Stimulated activated CD4-positive, alpha-beta T cell treated with anti-CD3 and anti-CD28 coated beads, TNF-alpha, amount 100 ng/mL, for 24 hours (primary cell): ENCODE data around the gene MRGPRF.

ENCODE experiments used
- DNase-seq, 3 experiments: peaks; one replicate each; pipeline ENCODE4 v3.0.0-alpha.2; 2020; ENCODE audit warnings: low read depth in 3 of 3

Gene MRGPRF

GRCh38 chr11:68963779-68964178 is 49.3 kb downstream of the MRGPRF start:
- no peak for DNase-seq

DNA sequence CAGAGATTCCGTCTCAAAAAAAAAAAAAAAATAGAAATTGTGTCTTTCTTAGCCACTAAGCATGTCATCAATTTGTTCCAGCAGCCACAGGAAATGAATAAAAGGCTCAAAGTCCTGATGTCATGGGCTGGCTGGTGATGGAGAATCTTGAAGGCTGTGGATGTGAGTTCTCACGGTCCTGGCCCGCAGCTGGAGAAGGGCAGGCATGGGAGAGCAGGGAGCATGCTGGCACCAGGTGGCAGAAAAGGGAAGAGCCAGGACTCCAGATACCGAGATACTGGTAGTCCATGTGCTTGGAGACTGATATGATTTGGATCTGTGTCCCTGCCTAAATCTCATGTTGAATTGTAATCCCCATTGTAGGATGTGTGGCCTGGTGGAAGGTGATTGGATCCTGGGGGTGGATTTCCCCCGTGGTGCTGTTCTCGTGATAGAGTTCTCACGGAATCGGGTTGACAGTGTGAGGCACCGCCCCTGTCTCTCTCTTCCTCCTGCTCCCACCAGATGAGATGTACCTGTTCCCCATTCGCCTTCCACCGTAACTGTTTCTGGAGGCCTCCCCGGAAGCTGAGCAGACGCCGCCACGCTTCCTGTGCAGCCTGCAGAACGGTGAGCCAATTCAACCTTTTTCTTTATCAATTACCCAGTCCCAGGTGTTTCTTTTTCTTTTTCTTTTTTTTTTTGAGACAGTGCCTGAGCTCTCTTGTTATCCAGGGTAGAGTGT is 50.4 kb downstream of the MRGPRF start:
- no peak for DNase-seq

DNA sequence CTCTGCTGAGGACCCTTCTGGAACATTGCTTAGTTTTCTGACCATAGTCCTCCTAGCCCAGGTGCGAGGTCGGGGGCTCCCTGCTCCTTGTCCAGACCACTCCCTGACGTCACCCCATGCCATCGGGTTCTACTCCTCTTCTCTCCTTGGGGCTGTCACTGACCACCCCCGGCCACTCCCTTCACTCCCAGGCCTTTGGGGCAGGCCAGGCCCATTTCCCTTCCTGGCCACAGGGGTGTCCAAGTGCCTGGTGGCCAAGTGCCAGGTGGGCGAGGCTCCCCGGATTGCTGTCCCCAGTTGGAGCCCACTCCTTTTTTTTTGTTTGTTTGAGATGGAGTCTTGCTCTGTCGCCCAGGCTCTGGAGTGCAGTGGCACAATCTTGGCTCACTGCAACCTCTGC is 51.8 kb downstream of the MRGPRF start:
- no peak for DNase-seq

DNA sequence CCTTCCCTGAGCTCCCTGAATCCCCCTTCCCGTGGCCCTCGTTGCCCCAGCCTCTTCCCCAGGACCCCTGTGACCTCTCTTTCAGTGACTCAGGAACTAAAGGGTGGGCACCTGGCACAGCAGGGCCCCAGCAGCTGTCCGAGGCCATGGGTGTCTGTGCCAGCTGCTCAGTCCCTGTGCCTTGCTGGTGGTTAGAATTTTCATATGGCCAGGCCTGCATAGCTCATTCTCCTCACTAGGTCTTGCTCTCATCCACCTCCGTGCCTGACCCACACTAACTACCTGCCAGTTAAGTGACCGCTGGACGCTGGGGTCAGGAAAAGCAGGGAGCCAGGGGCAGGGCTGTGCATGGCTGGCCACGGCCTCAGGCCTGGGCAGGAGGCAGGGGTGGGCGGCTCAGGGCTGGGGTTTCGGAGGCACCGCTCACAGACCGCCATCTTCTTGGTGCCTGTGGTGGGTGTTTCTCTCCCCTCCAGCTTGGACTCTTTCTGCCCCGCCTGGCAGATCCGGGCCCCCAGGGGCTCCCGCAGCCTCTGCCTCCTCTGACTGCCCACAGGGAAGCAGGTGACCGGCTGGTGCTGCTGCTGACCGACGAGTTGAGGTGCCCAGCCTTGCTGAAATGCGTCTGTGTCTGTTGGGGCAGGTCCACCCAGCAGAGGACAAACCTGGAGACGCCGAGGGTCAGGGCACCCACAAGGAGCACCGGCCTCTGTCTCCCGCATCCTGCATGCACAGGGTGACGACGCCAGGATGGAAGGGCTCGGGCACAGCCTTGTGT is 52.6 kb downstream of the MRGPRF start:
- DNase-seq = no peak

DNA sequence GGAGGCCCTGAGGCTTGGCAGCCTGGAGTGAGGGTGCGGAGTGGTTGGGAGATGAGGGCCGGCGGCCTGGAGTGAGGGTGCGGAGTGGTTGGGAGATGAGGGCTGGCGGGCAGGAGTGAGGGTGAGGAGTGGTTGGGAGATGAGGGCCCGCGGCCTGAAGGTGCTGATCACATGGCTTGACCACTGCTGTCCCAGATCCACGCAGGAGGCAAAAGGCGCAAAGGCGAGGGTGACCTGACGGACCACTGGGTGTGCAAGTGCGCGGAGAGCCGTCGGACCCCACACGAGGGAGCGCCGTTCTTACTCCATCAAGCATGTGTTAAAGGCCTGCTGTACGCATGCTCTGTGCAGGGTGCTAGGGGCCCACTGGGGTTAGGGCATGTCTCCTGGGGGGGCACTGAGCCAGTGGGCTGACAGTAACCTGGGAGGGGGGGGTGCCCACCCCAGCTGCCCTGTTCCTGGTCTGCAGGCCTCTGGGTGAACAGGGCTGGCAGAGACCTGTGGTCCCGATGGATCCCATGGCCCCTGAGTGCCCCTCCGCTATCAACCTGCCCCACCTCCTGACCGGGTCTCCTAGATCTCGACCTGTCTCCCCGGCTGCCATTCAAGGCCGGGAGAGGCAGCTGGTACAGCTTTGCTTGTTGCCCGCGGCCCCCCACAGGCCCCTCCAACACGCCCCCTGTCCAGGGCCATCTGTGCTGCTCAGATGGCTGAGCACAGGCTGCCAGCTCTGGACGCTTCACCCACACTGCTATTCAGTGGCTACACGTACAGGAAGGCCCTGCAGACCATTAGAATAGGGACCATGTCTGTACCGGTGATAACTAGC is 53.4 kb downstream of the MRGPRF start:
- no peak for DNase-seq

- DNase-seq = no peak
These were observed 54.8 kb downstream of the MRGPRF start for GRCh38 chr11:68958211-68958610.

- no peak for DNase-seq
These were observed 56.3 kb downstream of the MRGPRF start for GRCh38 chr11:68956547-68957254.

GRCh38 chr11:68956142-68956541 is 56.9 kb downstream of the MRGPRF start:
- DNase-seq = no peak

GRCh38 chr11:68955607-68955958 is 57.5 kb downstream of the MRGPRF start:
- no peak for DNase-seq

DNA sequence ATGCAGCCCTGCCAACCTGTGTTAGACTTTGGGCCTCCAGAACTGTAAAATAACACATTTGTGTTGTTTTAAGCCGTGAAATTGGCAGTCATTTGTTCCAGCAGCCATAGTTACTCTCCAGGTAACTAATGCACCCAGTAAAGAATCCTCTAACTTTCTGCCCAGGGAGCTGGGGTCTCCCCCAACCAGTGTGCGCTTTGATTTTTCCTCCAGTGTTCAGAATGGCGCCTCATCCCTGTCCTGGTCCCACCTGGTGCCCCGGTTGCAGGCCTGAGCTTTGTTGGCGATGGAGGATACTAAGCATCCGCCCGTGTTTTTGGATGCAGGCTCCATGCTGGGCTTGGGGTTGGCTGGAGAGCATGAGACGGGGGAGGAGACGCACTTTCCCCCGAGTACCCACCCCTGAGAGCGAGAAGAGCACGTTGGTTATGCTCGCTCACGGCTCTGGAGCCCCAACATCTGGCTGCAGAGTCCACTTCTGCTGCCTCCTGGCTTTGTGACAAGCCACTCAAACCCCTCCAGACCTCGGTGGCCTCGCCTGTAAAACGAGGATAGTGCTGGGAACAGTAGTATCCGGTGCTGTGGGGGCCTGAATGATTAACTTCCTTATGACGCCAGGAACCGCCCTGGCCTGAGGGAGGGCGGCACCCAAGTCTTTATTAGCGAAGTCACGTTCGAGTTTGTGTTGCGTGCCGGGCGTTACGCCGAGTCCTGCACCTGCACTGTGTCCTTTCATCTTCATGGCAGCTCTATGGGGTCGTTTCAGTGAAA is 58.0 kb downstream of the MRGPRF start:
- no peak for DNase-seq
